PC-3 (cell line): ENCODE measurements around the gene NPLOC4. TPM values are rescaled to one million over a fixed set of nuclear protein-coding genes. Genes with fewer than 3 reads are reported as not detected.
"Not testable (repeated sequence)": the region's sequence is repeated elsewhere in the genome, so short reads cannot be mapped to it uniquely, and the experiment has no call there.

Experiments
- ATAC-seq: fragments of 200-7000 bp; cut with Tn5 transposase; 2 replicates; pipeline ENCODE4 v1.9.1; 2020; ENCODE audit warnings: mild to moderate bottlenecking, moderate library complexity
- BruUV-seq: library from RNA; stranded (reverse); fragments of 400-500 nt; replicated peaks from 2 replicates; lab custom pipeline; 2021; lab: Mats Ljungman, UMichigan
- CTCF ChIA-PET: fragments of 300-600 bp; sonication (Branson Sonifier 250); formaldehyde crosslinking; loops from one replicate; lab custom pipeline; 2022; ENCODE audit warnings: antibody characterized with exemption; lab: Charles Lee
- POLR2A ChIA-PET: fragments of 300-600 bp; sonication (Branson Sonifier 250); formaldehyde crosslinking; loops from one replicate; lab custom pipeline; 2022; ENCODE audit warnings: antibody characterized with exemption; ENCODE audit not compliant: unreplicated experiment; lab: Charles Lee
- DNase-seq: peaks from one replicate; pipeline ENCODE4 v3.0.0-alpha.2; 2015
- H2AFZ ChIP-seq: fragments of 300-600 bp; sonication (generic); 2 replicates; pipeline ENCODE4 v1.6.0; 2016; ENCODE audit warnings: antibody characterized with exemption, low read length
- H3F3A ChIP-seq: fragments of 300-600 bp; sonication (generic); one replicate; pipeline ENCODE4 v1.6.0; 2017; ENCODE audit warnings: antibody characterized with exemption, low read length, control low read depth, mild to moderate bottlenecking; ENCODE audit not compliant: unreplicated experiment
- H3K27ac ChIP-seq: fragments of 300-600 bp; sonication (generic); 2 replicates; pipeline ENCODE4 v1.5.1; 2016; ENCODE audit warnings: mild to moderate bottlenecking, low read length
- H3K27me3 ChIP-seq: fragments of 300-600 bp; sonication (generic); 2 replicates; pipeline ENCODE4 v1.6.1; 2016; ENCODE audit warnings: low read length, mixed read lengths
- H3K36me3 ChIP-seq: fragments of 300-600 bp; sonication (generic); 2 replicates; pipeline ENCODE4 v1.6.1; 2016; ENCODE audit warnings: low read depth, mixed run types, low read length, mixed read lengths
- H3K4me1 ChIP-seq: fragments of 300-600 bp; sonication (generic); 2 replicates; pipeline ENCODE4 v1.5.1; 2016; ENCODE audit warnings: low read length; ENCODE audit not compliant: insufficient read depth
- H3K4me2 ChIP-seq: fragments of 300-600 bp; sonication (generic); 2 replicates; pipeline ENCODE4 v1.6.0; 2016; ENCODE audit warnings: low read length
- H3K4me3 ChIP-seq: fragments of 300-600 bp; sonication (generic); 2 replicates; pipeline ENCODE4 v1.5.1; 2016; ENCODE audit warnings: mild to moderate bottlenecking, low read length, mixed read lengths
- H3K79me2 ChIP-seq: fragments of 300-600 bp; sonication (generic); 2 replicates; pipeline ENCODE4 v1.6.1; 2017; ENCODE audit warnings: low read length, mixed read lengths
- H3K9ac ChIP-seq: fragments of 300-600 bp; sonication (generic); 2 replicates; pipeline ENCODE4 v1.6.0; 2016; ENCODE audit warnings: mild to moderate bottlenecking, low read length
- H3K9me2 ChIP-seq: fragments of 300-600 bp; sonication (generic); replicated peaks from 2 replicates; pipeline ENCODE4 v1.6.1; 2016; ENCODE audit warnings: mixed run types, low read length, mixed read lengths
- H3K9me3 ChIP-seq: fragments of 300-600 bp; sonication (generic); 2 replicates; pipeline ENCODE4 v1.6.1; 2016; ENCODE audit warnings: low read length, mixed read lengths
- H4K20me1 ChIP-seq: fragments of 300-600 bp; sonication (generic); 2 replicates; pipeline ENCODE4 v1.6.1; 2016; ENCODE audit warnings: low read length, mixed read lengths
- CTCF ChIP-seq: fragments of 300-600 bp; sonication (generic); conservative IDR thresholded peaks from 2 replicates; pipeline ENCODE4 v1.5.1; 2017; ENCODE audit warnings: antibody characterized with exemption, low read depth, mild to moderate bottlenecking, low read length
- EZH2 ChIP-seq: fragments of 300-600 bp; sonication (generic); IDR thresholded peaks from one replicate; pipeline ENCODE4 v1.6.1; 2017; ENCODE audit warnings: antibody characterized with exemption, mild to moderate bottlenecking, low read length; ENCODE audit not compliant: unreplicated experiment
- EZH2phosphoT487 ChIP-seq: fragments of 300-600 bp; sonication (generic); IDR thresholded peaks from 2 replicates; pipeline ENCODE4 v1.6.1; 2018; ENCODE audit warnings: mild to moderate bottlenecking, antibody characterized with exemption, low read length, borderline replicate concordance
- intact Hi-C: fragments of 100-400 bp; cut with micrococcal nuclease; formaldehyde crosslinking; loops from 2 replicates; pipeline ENCODE4 v1.9.0; 2023
- total RNA-seq: library from RNA; depleted of rRNA; stranded (reverse); fragments of >200 nt; gene quantifications from 2 replicates; pipeline ENCODE4 v1.2.3, GENCODE V29; 2014

The NPLOC4 gene
- total RNA-seq, 1 experiment from 2014 or later: 109 TPM

DNA sequence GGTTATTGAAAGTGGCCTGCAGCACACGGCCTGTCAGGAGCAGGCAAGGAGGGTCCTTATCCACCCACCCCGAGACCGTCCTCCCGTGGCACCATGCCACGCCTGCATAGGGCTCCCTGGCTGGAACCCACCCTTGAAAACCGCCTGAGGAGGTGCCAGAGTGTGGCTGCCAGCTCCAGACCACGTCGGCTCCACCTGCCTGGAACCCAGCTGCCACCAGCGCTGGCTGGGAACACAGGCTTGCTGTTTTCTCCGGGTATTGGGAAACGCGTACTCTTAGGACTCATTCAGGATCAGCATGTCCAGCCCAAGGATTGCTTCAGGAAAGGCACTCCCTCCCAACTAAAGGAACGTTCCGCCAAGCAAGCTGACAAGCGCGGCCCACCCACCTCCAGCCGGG is 40.0 kb upstream of the NPLOC4 start:
- DNase-seq (no peak), ATAC-seq (no peak)
- Histone ChIP-seq H3K79me2 (peaks cover 12% of the 10 kb centered on the region), H3K9ac (no peak overlapping the region), H2AFZ (no peak overlapping the region), H3K4me2 (no peak overlapping the region), H3K9me2 (no peaks in the 10 kb centered on the region), H3K4me3 (no peak overlapping the region), H3K27ac (no peak overlapping the region), H3K4me1 (no peaks in the 10 kb centered on the region), H3K36me3 (peaks cover 18% of the 10 kb centered on the region; the same call in 1 of the 2 replicates), H3F3A (no peaks in the 10 kb centered on the region), H4K20me1 (no peaks in the 10 kb centered on the region), H3K27me3 (no peaks in the 10 kb centered on the region), H3K9me3 (no peaks in the 10 kb centered on the region)
- ChIA-PET POLR2A (no interaction called here), CTCF (no interaction called here)
- intact Hi-C loops: no loop called here
- TF ChIP-seq EZH2phosphoT487: no peak
- TF ChIP-seq EZH2: no peak
- no peak for TF ChIP-seq CTCF
- no TSS peak for BruUV-seq

DNA sequence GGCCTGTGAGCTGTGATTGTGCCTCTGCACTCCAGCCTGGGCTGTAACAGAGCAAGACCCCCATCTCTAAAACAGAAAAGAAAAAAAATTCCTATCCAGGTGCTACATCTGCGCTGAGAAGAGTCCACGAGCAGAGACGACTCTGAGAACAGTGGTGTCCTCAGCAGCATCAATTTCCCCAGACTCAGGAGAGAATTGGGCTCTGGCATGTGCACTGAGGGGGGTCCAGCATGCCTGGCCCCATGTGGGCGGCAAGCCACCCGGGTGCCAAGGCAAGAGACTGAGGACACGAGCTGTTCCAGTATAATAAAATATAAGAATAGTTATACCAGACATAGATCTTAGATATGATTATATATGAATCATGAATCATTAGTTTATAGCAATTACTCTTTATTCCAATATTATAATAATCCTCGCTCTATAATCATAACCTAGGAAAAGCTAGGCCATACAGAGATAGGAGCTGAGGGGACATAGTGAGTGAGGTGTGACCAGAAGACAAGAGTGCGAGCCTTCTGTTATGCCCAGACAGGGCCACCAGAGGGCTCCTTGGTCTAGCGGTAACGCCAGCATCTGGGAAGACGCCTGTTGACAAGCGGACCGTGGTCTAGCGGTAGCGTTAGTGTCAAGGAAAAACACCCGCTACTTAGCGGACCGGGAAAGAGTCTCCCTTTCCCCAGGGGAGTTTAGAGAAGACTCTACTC is 38.8 kb upstream of the NPLOC4 start:
- H3K9me2 ChIP-seq, POLR2A ChIA-PET, BruUV-seq, H3K27me3 ChIP-seq, H3K9me3 ChIP-seq, H3K4me1 ChIP-seq, H3K9ac ChIP-seq, H4K20me1 ChIP-seq, H3K79me2 ChIP-seq, H3K4me2 ChIP-seq, H3F3A ChIP-seq, H2AFZ ChIP-seq, intact Hi-C loops, H3K27ac ChIP-seq, ATAC-seq, H3K4me3 ChIP-seq: not testable (repeated sequence)
- peaks cover 24% of the 10 kb centered on the region; the same call in 1 of the 2 replicates for H3K36me3 ChIP-seq
- TF ChIP-seq CTCF: peak; percentile 44; the same call in 1 of the 2 replicates
- CTCF ChIA-PET: interaction anchor here (0.5 kb wide), 1 partner anchor 183 kb away, joined by 4 read pairs; no protein-coding TSS in a partner anchor
- DNase-seq: peak; percentile 43

DNA sequence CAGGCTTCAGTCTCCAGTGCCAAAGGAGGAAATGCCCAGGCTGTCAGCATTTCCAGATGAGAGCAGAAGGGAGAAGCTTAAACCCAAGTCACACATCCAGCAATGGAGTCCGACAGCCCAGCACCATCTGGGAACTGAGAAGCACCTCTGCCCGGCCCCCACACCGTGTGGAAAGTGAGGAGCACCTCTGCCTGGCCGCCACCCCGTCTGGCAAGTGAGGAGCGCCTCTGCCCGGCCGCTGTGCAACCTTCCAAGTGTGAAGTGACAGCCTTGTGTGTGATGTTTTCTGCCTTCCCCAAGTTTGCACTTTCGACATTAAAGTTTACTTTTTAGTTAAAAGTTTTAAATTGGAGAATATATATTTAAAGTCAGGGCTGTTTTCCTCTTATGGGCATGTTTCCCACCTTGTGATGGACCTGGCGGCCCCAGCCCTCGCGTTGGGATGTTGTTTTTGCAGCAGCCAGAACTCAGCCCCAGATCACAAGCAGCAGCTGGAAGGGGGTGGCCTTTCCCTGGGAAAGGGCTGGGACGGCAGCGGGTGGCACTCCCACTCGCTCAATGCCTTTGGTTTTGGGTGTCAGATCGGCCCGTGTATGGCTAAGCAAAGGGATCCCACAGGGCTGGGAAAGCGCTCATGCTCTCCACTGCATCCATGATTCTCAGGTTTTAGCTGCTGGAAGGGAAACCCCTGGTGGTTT is 36.8 kb upstream of the NPLOC4 start:
- BruUV-seq: no TSS peak
- Histone ChIP-seq H3K9me2 (no peaks in the 10 kb centered on the region), H3K9me3 (no peaks in the 10 kb centered on the region), H3K4me1 (no peaks in the 10 kb centered on the region), H3K27ac (no peak overlapping the region), H3F3A (no peaks in the 10 kb centered on the region), H3K36me3 (peaks cover 34% of the 10 kb centered on the region), H2AFZ (no peak overlapping the region), H3K4me2 (no peak overlapping the region), H3K27me3 (no peaks in the 10 kb centered on the region), H3K4me3 (no peak overlapping the region), H3K79me2 (peaks cover 18% of the 10 kb centered on the region), H4K20me1 (no peaks in the 10 kb centered on the region), H3K9ac (no peak overlapping the region)
- CTCF ChIA-PET: no interaction called here
- intact Hi-C loops: no loop called here
- DNase-seq (no peak), ATAC-seq (no peak)
- TF ChIP-seq EZH2phosphoT487 (no peak), CTCF (no peak), EZH2 (no peak)
- POLR2A ChIA-PET: no interaction called here
